Choroid plexus epithelial cell (primary cell): ENCODE measurements around the gene RFX2.

ENCODE experiments used
- DNase-seq: peaks from one replicate; pipeline ENCODE4 v3.0.0-alpha.2; 2010; ENCODE audit warnings: low read depth
- H3K4me3 ChIP-seq: 2 replicates; pipeline ENCODE4 v1.5.1; 2011; ENCODE audit warnings: low read depth, mild to moderate bottlenecking, control low read depth, low read length, moderate library complexity
- TF ChIP-seq, protein P1 (sequence below): conservative IDR thresholded peaks from 2 replicates; pipeline ENCODE4 v1.5.1; 2011; ENCODE audit warnings: low read depth, mild to moderate bottlenecking, control low read depth, inconsistent platforms, low read length, moderate library complexity

RFX2 gene

DNA sequence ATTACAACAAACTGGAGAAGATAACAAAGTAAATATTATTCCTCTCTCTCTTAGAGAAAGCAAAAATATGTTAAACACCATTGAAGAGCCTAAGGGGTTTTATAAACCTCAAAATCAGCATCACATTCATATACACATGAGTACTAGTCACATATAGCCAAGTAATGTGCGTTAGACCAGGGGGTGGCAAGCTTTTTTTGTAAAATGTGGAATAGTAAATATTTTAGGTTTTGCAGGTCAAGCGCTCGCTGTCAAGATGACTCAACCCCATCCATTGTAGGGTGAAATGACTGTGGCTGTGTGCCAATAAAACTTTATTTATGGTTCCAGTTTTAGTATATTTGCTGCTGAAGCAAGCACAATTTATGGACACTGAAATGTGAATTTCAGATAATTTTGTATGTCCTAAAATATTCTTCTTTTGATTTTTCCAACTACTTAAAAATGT is 21.7 kb downstream of the RFX2 start:
- TF ChIP-seq, protein P1, sequence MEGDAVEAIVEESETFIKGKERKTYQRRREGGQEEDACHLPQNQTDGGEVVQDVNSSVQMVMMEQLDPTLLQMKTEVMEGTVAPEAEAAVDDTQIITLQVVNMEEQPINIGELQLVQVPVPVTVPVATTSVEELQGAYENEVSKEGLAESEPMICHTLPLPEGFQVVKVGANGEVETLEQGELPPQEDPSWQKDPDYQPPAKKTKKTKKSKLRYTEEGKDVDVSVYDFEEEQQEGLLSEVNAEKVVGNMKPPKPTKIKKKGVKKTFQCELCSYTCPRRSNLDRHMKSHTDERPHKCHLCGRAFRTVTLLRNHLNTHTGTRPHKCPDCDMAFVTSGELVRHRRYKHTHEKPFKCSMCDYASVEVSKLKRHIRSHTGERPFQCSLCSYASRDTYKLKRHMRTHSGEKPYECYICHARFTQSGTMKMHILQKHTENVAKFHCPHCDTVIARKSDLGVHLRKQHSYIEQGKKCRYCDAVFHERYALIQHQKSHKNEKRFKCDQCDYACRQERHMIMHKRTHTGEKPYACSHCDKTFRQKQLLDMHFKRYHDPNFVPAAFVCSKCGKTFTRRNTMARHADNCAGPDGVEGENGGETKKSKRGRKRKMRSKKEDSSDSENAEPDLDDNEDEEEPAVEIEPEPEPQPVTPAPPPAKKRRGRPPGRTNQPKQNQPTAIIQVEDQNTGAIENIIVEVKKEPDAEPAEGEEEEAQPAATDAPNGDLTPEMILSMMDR: no peak
- DNase-seq: peak; percentile 44
- H3K4me3 ChIP-seq: no peak overlapping the region

DNA sequence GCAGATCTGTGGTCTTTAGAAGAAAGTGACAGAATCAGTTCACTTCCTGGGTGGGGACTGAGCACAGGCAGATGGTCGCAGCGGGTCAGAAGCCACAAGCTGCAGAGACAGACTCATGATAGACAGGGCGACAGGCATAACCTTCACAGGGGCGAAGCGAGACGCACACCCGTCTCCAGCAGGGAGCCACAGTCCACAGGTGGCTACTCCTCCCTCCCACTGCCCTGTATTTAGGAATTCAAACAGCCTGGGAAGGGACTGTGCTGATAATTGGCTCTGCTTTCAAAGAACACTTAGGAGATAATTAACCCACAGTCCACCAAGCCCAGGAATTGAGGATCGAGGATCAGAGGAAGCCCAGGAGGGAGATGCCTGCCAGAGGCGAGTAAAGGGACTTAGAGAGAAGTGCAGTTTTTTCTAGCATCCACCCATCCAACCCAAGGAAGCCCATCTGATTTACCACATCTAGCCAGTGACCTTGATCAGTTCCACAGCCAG is 23.2 kb downstream of the RFX2 start:
- H3K4me3 ChIP-seq: no peak overlapping the region
- no peak for DNase-seq
- TF ChIP-seq, protein P1: no peak

DNA sequence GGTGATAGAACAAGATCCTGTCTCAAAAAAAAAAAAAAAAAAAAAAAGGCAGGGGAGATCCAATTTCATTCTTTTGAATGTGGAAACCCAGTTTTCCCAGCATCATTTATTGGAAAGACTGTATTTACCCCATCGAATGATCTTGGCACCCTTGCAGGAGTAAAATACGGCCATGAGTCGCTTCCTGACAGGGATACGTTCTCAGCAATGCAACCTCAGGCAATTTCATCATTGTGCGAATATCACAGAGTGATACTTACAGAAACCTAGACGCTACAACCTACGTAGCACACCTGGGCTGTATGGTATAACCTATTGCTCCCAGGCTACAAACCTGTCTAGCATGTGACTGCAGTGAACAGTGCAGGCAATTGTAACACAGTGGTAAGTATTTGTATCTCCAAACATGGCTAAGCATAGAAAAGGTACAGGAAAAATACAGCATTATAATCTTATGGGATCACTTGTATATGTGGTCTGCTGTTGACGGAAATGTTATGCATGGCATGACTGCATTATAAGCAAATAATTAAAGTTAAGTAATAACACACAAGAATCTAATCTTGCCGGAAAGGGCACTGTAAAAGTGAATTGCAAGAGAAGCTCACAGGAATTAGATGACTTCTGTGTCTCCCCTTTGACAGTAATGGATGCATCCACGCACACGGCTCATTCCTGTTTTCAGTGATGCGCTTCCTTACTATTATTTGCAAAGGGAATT is 24.1 kb downstream of the RFX2 start:
- no peak for DNase-seq
- TF ChIP-seq, protein P1: no peak
- H3K4me3 ChIP-seq: no peak overlapping the region

DNA sequence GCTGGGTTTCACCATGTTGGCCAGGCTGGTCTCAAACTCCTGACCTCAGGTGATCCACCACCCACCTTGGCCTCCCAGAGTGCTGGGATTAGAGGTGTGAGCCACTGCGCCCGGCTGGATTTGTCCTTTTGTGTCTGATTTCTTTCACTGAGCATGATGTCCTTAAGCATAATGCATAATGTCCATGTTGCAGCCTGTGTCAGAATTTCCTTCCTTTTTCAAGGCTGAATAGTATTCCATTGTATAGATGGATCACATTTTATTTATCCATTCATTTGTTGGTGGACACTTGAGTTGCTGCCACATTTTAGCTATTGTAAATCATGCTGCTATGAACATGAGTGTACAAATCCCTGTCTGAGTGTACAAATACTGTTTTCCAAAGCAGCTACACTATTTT is 25.5 kb downstream of the RFX2 start:
- DNase-seq: no peak
- no peak overlapping the region for H3K4me3 ChIP-seq
- TF ChIP-seq, protein P1: no peak

DNA sequence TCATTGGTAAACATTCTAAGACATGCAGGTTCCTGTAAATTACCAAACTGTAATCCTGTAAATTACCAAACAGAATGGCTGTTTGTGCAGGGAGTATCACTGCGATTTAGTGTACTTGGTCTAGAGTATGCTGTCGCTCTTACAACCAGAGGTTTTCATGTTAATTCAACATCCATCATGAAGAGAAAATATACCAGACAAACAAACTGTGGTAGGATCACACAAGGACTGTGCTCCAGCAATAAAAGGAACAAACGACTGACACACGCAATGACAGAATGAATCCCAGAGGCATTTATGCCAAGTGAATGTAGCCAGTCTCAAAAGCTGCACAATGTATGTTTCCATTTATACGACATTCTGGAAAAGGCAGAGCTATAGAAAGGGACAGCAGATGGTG is 31.2 kb downstream of the RFX2 start:
- TF ChIP-seq, protein P1: no peak
- DNase-seq: no peak
- H3K4me3 ChIP-seq: no peak overlapping the region

DNA sequence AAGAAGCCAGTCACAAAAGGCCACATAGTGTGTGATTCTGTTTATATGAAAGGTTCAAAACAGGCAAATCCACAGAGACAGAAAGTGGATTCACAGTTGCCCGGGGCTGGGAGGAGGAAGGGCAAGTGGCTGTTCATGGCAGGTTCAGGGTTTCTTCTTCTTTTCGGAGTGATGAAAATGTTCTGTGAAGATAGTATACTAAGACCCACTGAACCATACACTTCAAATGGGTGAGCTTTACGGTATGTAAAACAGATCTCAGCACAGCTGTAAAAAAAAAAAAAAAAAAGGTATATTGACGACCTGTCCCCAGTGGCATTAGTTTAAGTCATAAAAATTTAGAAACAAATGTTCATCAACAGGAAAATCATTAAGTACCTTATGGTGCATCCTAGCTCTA is 32.2 kb downstream of the RFX2 start:
- TF ChIP-seq, protein P1: no peak
- H3K4me3 ChIP-seq: no peak overlapping the region
- DNase-seq: no peak
